ENCODE measurements around the gene MAGEA3. TPM values are rescaled to one million over a fixed set of nuclear protein-coding genes. Genes with fewer than 3 reads are reported as not detected.
"Not testable (repeated sequence)": the region's sequence is repeated elsewhere in the genome, so short reads cannot be mapped to it uniquely, and the experiment has no call there.

The MAGEA3 gene
- not detected in 2 replicates for total RNA-seq (ENCODE audit: low replicate concordance)

GRCh38 chrX:152697952-152698931, at the start of gene MAGEA3:
Gene MAGEA3 (plus strand): TSS chrX:152698794. CDS start chrX:152700833, 2,039 bp downstream.
- H3F3A ChIP-seq (ENCODE audit: low read depth); H3K4me1 Mint-ChIP-seq; H3K27me3 Mint-ChIP-seq (ENCODE audit: insufficient read depth, low read depth); H4K20me1 ChIP-seq (ENCODE audit: low read depth); H3K9me3 Mint-ChIP-seq; H3K27ac Mint-ChIP-seq; H3K27ac ChIP-seq; H3K4me3 ChIP-seq; H3K4me3 Mint-ChIP-seq; H3K79me2 ChIP-seq (ENCODE audit: low read depth); H3K4me2 ChIP-seq; DNase-seq (ENCODE audit: low spot score); H3K9me3 ChIP-seq (ENCODE audit: low read depth); H3K4me1 ChIP-seq; H2AFZ ChIP-seq (replicated peaks); H3K27me3 ChIP-seq; H3K36me3 Mint-ChIP-seq; H3K36me3 ChIP-seq; H3K9ac ChIP-seq: not testable (repeated sequence)

GRCh38 chrX:152652060-152652459, 46.5 kb upstream of the MAGEA3 start:
- Histone ChIP-seq H3K27me3 (no peaks in the 10 kb centered on the region), H3K9me3 (ENCODE audit: low read depth) (no peaks in the 10 kb centered on the region), H3K79me2 (ENCODE audit: low read depth) (no peaks in the 10 kb centered on the region), H3K4me2 (no peak overlapping the region), H3K27ac (no peak overlapping the region), H3K4me1 (no peaks in the 10 kb centered on the region), H3F3A (ENCODE audit: low read depth) (no peaks in the 10 kb centered on the region), H3K9ac (no peak overlapping the region), H2AFZ (replicated peaks) (no peak overlapping the region), H3K4me3 (no peak overlapping the region), H4K20me1 (ENCODE audit: low read depth) (no peaks in the 10 kb centered on the region), H3K36me3 (no peaks in the 10 kb centered on the region)
- Mint-ChIP-seq H3K4me3 (no peak overlapping the region), H3K27ac (no peak overlapping the region), H3K27me3 (ENCODE audit: insufficient read depth, low read depth) (peaks cover 2% of the 10 kb centered on the region), H3K36me3 (no peaks in the 10 kb centered on the region), H3K4me1 (no peaks in the 10 kb centered on the region), H3K9me3 (peaks cover 4% of the 10 kb centered on the region)
- DNase-seq (ENCODE audit: low spot score): no peak
- TF ChIP-seq EZH2 (IDR thresholded peaks at IDR 0.05): no peak

GRCh38 chrX:152652467-152652866, 46.1 kb upstream of the MAGEA3 start:
- Mint-ChIP-seq H3K4me1 (no peaks in the 10 kb centered on the region), H3K27ac (no peak overlapping the region), H3K36me3 (no peaks in the 10 kb centered on the region), H3K4me3 (no peak overlapping the region), H3K27me3 (ENCODE audit: insufficient read depth, low read depth) (peaks cover 2% of the 10 kb centered on the region), H3K9me3 (peaks cover 5% of the 10 kb centered on the region)
- no peak overlapping the region for H3K9ac ChIP-seq
- H3K27ac ChIP-seq: no peak overlapping the region
- no peak overlapping the region for H3K4me3 ChIP-seq
- no peaks in the 10 kb centered on the region for H3F3A ChIP-seq (ENCODE audit: low read depth)
- TF ChIP-seq EZH2phosphoT487 (IDR thresholded peaks at IDR 0.05) (no peak), CTCF (IDR thresholded peaks at IDR 0.05) (no peak), EZH2 (IDR thresholded peaks at IDR 0.05) (no peak)
- no peaks in the 10 kb centered on the region for H3K4me1 ChIP-seq
- no peak overlapping the region for H3K4me2 ChIP-seq
- H2AFZ ChIP-seq (replicated peaks): no peak overlapping the region
- DNase-seq (ENCODE audit: low spot score): no peak
- H3K79me2 ChIP-seq (ENCODE audit: low read depth): no peaks in the 10 kb centered on the region
- H3K9me3 ChIP-seq (ENCODE audit: low read depth): no peaks in the 10 kb centered on the region
- H3K36me3 ChIP-seq: no peaks in the 10 kb centered on the region
- H4K20me1 ChIP-seq (ENCODE audit: low read depth): no peaks in the 10 kb centered on the region
- no peaks in the 10 kb centered on the region for H3K27me3 ChIP-seq

GRCh38 chrX:152656087-152656486, 42.5 kb upstream of the MAGEA3 start:
- TF ChIP-seq CTCF (IDR thresholded peaks at IDR 0.05): no peak
- no peak for TF ChIP-seq EZH2phosphoT487 (IDR thresholded peaks at IDR 0.05)
- no peak overlapping the region for H3K27ac Mint-ChIP-seq
- peaks cover 4% of the 10 kb centered on the region for H3K9me3 Mint-ChIP-seq
- Histone ChIP-seq H3F3A (ENCODE audit: low read depth) (no peaks in the 10 kb centered on the region), H3K27ac (no peak overlapping the region), H3K79me2 (ENCODE audit: low read depth) (no peaks in the 10 kb centered on the region), H3K4me3 (no peak overlapping the region), H3K27me3 (no peaks in the 10 kb centered on the region), H3K4me1 (no peaks in the 10 kb centered on the region), H3K9me3 (ENCODE audit: low read depth) (no peaks in the 10 kb centered on the region), H4K20me1 (ENCODE audit: low read depth) (no peaks in the 10 kb centered on the region), H3K9ac (no peak overlapping the region), H3K4me2 (no peak overlapping the region), H3K36me3 (no peaks in the 10 kb centered on the region), H2AFZ (replicated peaks) (no peak overlapping the region)
- H3K4me1 Mint-ChIP-seq: no peaks in the 10 kb centered on the region
- DNase-seq (ENCODE audit: low spot score): no peak
- H3K27me3 Mint-ChIP-seq (ENCODE audit: insufficient read depth, low read depth): peaks cover 2% of the 10 kb centered on the region
- H3K36me3 Mint-ChIP-seq: no peaks in the 10 kb centered on the region
- no peak overlapping the region for H3K4me3 Mint-ChIP-seq

Measured in neural progenitor cell (in vitro differentiated cells).